ENCODE measurements around the gene PPP6C.
A peak's percentile ranks its signal among the peaks of the same experiment; 100 is the strongest.
"Not testable (repeated sequence)": the region's sequence is repeated elsewhere in the genome, so short reads cannot be mapped to it uniquely, and the experiment has no call there.

PPP6C gene

GRCh38 chr9:125189361-125190289 is at the start of gene PPP6C:
TSS of gene PPP6C (minus strand) at chr9:125189803. CDS start at chr9:125189718, 85 bp downstream.
- peak; percentile 89 for DNase-seq (ENCODE audit: low read depth, low spot score)

- no peak for DNase-seq (ENCODE audit: low read depth, low spot score)
These were observed 49.4 kb upstream of the PPP6C start for GRCh38 chr9:125238915-125239446.

DNA sequence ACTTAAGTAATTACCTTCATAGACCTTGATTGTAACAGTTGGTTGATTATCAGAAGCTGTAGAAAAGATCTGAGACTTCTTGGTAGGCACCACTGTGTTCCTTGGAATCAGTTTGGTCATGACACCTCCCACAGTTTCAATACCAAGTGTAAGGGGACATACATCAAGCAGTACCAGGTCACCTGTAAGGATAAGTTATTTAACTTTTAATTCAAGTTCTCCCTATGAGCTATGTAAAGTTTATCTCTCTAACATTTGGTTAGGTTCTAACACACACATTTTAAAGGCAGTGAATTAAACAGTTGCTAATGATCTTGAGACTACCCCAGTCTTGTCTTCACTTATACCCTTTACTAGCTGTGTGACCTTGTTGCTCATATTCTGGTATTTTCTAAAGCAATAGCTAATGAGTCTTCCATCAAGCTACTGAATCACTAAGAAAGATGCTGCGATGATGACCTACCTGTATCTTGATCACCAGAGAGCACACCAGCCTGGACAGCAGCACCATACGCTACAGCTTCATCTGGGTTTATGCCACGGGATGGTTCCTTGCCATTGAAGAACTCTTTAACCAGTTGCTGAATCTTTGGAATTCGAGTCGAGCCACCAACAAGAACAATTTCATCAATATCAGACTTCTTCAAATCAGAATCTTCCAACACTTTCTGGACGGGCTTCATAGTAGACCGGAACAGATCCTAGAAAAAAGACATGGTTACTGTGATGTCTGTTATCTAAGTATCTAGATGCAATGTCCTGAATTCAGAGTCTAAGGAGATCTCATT is 48.7 kb upstream of the PPP6C start:
- DNase-seq (ENCODE audit: low read depth, low spot score) = no peak

DNA sequence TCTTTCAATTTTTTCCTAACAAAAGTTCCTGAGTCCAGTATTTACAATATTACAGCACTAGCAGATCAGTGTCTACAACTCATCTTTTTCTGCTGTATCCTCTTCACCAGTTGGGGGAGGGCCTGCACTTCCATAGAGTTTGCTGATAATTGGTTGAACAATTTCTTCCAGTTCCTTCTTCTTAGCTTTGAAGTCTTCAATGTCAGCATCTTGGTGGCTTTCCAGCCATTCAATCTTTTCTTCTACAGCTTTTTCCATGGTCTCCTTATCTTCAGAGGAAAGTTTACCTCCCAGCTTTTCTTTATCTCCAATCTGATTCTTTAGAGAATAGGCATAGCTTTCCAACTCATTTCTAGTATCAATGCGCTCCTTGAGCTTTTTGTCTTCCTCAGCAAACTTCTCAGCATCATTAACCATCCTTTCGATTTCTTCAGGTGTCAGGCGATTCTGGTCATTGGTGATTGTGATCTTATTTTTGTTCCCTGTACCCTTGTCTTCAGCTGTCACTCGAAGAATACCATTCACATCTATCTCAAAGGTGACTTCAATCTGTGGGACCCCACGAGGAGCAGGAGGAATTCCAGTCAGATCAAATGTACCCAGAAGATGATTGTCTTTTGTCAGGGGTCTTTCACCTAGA is 47.0 kb upstream of the PPP6C start:
- DNase-seq (ENCODE audit: low read depth, low spot score) = not testable (repeated sequence)

DNA sequence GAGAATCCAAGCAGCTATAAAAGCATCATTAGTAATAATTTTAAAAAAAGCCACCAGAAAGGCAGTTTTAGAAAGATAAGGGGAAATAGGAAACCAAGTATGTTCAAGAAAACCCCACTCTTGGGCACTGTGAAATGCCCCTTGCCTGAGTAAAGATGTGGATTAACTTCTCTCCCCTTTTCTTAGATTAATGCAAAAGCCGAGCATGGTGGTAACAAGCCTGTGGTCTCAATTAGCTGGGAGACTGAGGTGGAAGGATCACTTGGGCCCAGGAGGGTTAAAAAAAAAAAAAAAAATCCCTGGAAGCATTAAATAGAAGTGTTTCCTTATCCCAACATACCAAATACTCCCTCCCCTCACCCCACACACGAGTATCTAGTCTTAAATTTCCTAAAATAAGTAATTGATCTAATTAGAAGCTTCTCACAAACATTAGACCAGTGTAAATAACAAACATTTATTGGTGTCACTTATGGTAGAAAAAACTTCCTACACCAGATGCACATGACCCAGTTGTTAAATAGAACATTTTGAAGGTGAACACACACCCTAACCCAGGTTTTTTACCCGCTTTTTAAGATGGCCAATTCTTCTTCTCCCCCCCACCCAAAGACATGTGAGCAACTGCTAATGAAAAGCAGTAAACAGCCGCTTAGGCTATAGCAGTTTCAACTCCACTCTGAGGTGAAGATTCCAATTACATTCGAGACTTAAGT is 46.4 kb upstream of the PPP6C start:
- no peak for DNase-seq (ENCODE audit: low read depth, low spot score)

DNA sequence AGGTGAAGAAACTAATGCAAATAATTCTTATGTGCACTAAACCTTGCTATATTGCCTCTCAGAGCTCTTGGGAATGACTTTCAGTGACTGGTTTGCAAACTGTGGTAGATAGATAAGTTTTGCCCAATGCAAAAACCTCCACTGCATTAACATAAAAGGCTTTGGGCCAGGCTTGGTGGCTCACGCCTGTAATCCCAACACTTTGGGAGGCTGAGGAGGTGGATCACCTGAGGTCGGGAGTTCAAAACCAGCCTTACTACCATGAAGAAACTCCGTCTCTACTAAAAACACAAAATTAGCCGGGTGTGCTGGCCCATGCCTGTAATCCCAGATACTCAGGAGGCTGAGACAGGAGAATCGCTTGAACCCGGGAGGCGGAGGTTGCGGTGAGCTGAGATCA is 44.5 kb upstream of the PPP6C start:
- not testable (repeated sequence) for DNase-seq (ENCODE audit: low read depth, low spot score)

DNA sequence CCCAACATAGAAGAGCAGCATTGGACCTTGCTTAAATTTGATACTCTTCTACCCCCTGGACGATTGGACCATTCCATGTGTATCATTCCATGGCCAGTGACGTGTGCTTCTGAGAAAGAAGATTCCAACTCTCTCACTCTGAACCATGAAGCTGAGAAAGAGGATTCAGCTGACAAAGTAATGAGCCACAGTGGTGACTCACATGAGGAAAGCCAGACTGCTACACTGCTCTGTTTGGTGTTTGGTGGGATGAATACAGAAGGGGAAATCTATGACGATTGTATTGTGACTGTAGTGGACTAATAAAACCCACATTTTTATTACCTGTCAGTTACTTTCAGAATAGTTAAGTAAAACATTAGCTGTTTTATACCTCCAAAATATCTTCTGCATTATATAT is 44.1 kb upstream of the PPP6C start:
- DNase-seq (ENCODE audit: low read depth, low spot score) = peak; percentile 55

DNA sequence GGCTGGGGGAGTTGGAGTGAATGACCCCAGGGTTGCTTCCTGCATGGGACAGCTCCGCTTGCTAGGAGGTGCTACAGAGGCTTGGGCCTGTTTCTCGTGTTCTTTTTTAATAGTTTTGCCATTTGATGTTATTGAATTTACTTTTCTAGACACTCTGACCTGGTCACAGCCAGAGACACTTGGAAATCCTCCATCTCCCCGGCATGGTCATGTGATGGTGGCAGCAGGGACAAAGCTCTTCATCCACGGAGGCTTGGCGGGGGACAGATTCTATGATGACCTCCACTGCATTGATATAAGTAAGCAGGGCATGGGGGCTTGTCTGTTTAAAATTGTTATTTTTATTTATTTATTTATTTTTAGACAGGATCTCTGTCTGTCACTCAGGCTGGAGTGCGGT is 38.2 kb upstream of the PPP6C start:
- no peak for DNase-seq (ENCODE audit: low read depth, low spot score)

- DNase-seq (ENCODE audit: low read depth, low spot score) = not testable (repeated sequence)
These were observed 35.3 kb upstream of the PPP6C start for GRCh38 chr9:125224858-125225257.

- DNase-seq (ENCODE audit: low read depth, low spot score) = no peak
These were observed 29.0 kb upstream of the PPP6C start for GRCh38 chr9:125218621-125219020.

GRCh38 chr9:125214186-125214585 is 24.6 kb upstream of the PPP6C start:
- DNase-seq (ENCODE audit: low read depth, low spot score) = no peak

- DNase-seq (ENCODE audit: low read depth, low spot score) = no peak
These were observed 14.9 kb upstream of the PPP6C start for GRCh38 chr9:125204477-125204876.

GRCh38 chr9:125202846-125203618 is 13.4 kb upstream of the PPP6C start:
- DNase-seq (ENCODE audit: low read depth, low spot score) = no peak

DNA sequence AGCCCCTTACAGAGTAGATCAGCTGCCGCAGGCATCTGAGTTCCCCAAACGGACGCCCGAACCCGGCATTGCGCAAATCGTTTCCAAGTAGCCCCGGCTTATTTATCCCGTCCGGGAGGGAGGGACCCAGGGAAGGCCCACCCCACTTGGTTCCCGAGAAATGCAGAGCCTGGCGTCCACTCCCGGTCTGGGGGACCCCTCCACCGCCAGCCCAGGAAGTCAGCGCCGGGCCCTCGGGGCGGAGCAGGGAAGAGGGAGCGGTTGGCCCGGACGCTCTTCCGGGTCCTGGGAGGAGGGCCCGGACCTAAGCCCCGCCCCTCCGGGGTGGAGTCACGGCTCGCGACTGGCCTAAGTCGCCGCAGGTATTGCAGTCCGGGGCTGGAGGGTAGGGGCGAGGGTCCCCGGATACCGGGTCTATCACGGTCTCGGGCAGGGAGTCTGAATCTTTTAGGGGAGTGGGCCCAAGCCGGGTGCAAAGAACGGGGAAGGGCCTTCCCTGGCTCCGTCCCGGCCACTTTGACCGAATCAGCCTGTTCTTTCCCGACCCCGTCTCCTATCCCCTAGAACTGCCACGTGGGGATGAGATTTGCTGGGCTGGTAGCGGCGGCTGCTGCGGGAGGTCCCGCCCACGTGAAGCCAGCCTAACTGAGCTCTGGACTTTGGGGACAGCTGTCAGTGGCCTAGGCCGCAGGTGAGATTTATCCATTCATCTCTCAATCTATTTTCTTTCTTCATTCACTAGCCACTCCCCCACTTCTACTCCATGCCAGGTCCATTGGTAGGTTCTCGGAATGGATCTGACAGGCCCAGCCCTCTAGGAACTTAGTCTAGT is 10.8 kb upstream of the PPP6C start, which contains the start of gene RABEPK:
RABEPK (plus strand) TSS at position 327 of the 832 bp plus-strand sequence. CDS start 2,472 bp downstream, outside the sequence.
- peak; percentile 82 for DNase-seq (ENCODE audit: low read depth, low spot score)

GRCh38 chr9:125195591-125195990 is 6.0 kb upstream of the PPP6C start:
- not testable (repeated sequence) for DNase-seq (ENCODE audit: low read depth, low spot score)

DNA sequence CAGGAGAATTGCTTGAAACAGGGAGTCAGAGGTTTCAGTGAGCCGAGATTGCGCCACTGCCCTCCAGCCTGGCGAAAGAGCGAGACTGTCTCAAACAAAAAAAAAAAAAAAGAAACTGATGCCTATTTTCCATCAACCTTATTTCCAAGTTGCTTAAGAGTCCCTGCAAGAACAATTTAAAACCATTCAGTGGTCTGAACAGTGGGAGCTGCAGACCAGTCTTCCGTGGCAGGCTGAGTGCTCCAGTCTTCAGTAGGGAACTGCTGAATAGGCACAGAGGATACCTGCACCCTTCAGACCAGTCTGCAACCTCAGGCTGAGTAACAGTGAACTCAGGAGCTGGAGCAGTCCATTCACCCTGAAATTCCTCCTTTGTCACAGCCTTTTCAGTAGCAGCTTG is 4.9 kb upstream of the PPP6C start:
- DNase-seq (ENCODE audit: low read depth, low spot score) = not testable (repeated sequence)

- no peak for DNase-seq (ENCODE audit: low read depth, low spot score)
These were observed 778 bp upstream of the PPP6C start for GRCh38 chr9:125190361-125190801.

GRCh38 chr9:125189011-125189360 is 617 bp downstream of the PPP6C start:
- DNase-seq (ENCODE audit: low read depth, low spot score) = no peak

DNA sequence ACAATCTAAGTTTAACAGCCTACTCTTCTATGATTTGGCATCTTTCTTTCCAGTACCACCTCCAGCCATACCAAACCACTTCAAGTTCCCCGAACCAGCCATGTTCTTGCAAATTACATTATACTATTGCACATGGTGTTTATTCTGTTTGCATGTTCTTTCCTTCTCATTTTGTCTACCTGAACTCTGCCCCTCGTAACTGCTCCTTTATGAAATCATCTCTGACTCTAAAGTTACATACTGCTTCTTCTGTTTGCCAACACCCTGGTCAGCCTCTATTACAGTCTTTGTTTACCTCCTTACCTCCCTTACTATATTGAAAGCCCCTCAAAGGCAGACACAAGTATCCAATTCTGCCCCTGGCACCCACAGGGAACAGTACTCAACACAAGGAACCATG is 6.0 kb downstream of the PPP6C start:
- DNase-seq (ENCODE audit: low read depth, low spot score) = no peak

Data from brain pericyte (primary cell).